ENCODE results near the gene TNFRSF11A.

TNFRSF11A gene

DNA sequence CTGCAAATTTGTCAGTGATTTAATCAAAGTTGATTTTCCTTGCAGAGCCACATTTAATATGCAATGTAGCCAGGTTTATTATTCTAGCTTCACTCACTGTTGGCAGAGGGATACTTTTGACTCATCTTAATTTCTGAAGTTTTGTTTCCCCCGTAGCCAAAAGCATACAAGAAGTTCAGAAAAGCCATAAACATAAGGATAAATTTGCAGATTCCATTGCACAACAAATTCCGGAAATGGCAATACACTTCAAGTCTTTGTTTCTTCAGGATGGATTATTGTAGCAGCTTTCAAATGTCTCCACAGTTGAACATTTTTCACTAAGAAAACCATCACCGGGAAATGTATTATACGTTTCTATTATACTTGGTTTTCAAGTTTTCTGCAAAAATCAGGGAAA lies 109.7 kb downstream of the TNFRSF11A start:
- Histone ChIP-seq H3K27ac (ENCODE audit: low read length) (no peak overlapping the region), H3K4me1 (ENCODE audit: low read length) (no peaks in the 10 kb centered on the region), H2AFZ (ENCODE audit: low read depth, low read length) (no peak overlapping the region), H3K36me3 (replicated peaks; ENCODE audit: low read depth, low read length) (no peaks in the 10 kb centered on the region), H3K27me3 (ENCODE audit: low read depth, low read length) (peaks cover 25% of the 10 kb centered on the region), H3K9ac (ENCODE audit: low read length) (no peak overlapping the region), H4K20me1 (ENCODE audit: insufficient read depth, low read length) (no peaks in the 10 kb centered on the region), H3K9me3 (ENCODE audit: insufficient read depth, low read length) (no peaks in the 10 kb centered on the region), H3K79me2 (ENCODE audit: low read length) (no peaks in the 10 kb centered on the region), H3K4me3 (ENCODE audit: low read length) (no peak overlapping the region), H3K4me2 (ENCODE audit: low read length) (no peak overlapping the region)
- no peak for TF ChIP-seq EZH2phosphoT487 (IDR thresholded peaks at IDR 0.05; ENCODE audit: low read depth)
- TF ChIP-seq, protein P1, sequence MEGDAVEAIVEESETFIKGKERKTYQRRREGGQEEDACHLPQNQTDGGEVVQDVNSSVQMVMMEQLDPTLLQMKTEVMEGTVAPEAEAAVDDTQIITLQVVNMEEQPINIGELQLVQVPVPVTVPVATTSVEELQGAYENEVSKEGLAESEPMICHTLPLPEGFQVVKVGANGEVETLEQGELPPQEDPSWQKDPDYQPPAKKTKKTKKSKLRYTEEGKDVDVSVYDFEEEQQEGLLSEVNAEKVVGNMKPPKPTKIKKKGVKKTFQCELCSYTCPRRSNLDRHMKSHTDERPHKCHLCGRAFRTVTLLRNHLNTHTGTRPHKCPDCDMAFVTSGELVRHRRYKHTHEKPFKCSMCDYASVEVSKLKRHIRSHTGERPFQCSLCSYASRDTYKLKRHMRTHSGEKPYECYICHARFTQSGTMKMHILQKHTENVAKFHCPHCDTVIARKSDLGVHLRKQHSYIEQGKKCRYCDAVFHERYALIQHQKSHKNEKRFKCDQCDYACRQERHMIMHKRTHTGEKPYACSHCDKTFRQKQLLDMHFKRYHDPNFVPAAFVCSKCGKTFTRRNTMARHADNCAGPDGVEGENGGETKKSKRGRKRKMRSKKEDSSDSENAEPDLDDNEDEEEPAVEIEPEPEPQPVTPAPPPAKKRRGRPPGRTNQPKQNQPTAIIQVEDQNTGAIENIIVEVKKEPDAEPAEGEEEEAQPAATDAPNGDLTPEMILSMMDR (IDR thresholded peaks at IDR 0.05; ENCODE audit: low read depth, low read length): no peak

DNA sequence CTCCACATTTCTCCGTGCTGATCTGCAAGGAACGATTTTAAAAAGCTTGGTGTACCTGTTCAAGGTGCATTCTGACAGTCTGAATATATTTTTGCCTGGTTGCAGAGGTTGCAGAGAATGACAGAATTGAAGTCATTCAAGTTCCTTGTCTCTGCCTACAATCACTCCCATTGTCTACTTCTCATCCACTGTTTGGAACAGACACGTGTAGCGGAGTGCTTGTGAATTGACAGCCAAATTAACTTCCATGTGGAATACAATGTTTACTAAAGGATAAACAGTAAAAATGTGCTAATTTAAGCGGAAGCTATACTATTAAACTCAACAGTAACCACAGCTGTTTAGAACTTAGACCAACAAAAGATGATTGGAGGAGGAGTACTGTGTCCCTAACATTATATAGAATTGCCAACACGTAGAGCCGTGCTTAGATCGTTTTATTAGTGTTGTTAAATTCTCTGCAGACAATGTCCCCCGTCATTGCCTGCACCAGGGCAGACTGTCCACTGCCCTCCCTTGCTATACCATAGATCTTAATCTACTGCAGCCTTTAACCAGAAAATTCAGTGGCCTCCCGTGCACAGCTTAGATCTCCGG lies 110.4 kb downstream of the TNFRSF11A start:
- Histone ChIP-seq H3K27ac (ENCODE audit: low read length) (no peak overlapping the region), H4K20me1 (ENCODE audit: insufficient read depth, low read length) (no peaks in the 10 kb centered on the region), H3K79me2 (ENCODE audit: low read length) (no peaks in the 10 kb centered on the region), H3K27me3 (ENCODE audit: low read depth, low read length) (peaks cover 25% of the 10 kb centered on the region), H3K9me3 (ENCODE audit: insufficient read depth, low read length) (no peaks in the 10 kb centered on the region), H3K4me2 (ENCODE audit: low read length) (no peak overlapping the region), H3K36me3 (replicated peaks; ENCODE audit: low read depth, low read length) (no peaks in the 10 kb centered on the region), H3K4me3 (ENCODE audit: low read length) (no peak overlapping the region), H2AFZ (ENCODE audit: low read depth, low read length) (no peak overlapping the region), H3K9ac (ENCODE audit: low read length) (no peak overlapping the region), H3K4me1 (ENCODE audit: low read length) (no peaks in the 10 kb centered on the region)
- no peak for TF ChIP-seq EZH2phosphoT487 (IDR thresholded peaks at IDR 0.05; ENCODE audit: low read depth)
- TF ChIP-seq, protein P1 (IDR thresholded peaks at IDR 0.05; ENCODE audit: low read depth, low read length): no peak

DNA sequence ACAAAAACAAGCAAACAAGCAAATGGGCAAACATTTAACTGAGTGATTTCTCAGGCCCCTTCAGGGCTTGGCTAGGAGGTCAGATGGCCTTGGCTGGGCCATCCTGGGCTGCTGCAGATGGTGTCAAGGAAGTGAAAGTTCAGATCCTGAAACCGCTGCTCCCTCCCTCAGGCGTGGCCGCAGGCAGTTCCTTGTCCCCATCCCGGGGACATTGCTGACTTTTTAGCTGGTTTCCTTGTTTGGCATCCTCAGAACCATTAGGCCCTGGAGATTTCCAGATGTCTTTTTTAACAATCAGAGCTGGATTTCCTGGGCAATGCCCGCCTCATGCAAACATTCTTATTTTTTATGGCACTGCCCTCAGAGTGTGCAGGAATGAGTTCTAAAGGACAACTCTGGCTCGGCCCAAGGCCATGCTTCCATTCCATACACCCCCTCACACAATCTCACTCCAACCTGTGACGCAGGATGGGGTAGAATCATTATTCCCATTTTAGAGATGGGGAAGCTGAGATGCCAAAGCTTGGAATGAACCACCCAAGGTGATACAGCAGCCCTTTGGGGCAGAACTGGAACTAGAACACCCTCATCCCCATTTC lies 111.6 kb downstream of the TNFRSF11A start:
- no peaks in the 10 kb centered on the region for H3K36me3 ChIP-seq (replicated peaks; ENCODE audit: low read depth, low read length)
- no peak overlapping the region for H3K27ac ChIP-seq (ENCODE audit: low read length)
- TF ChIP-seq, protein P1 (IDR thresholded peaks at IDR 0.05; ENCODE audit: low read depth, low read length): no peak
- no peak for TF ChIP-seq EZH2phosphoT487 (IDR thresholded peaks at IDR 0.05; ENCODE audit: low read depth)
- no peak overlapping the region for H3K4me3 ChIP-seq (ENCODE audit: low read length)
- H3K4me2 ChIP-seq (ENCODE audit: low read length): no peak overlapping the region
- H3K79me2 ChIP-seq (ENCODE audit: low read length): no peaks in the 10 kb centered on the region
- H3K9me3 ChIP-seq (ENCODE audit: insufficient read depth, low read length): no peaks in the 10 kb centered on the region
- H3K27me3 ChIP-seq (ENCODE audit: low read depth, low read length): peaks cover 25% of the 10 kb centered on the region
- H3K4me1 ChIP-seq (ENCODE audit: low read length): no peaks in the 10 kb centered on the region
- H2AFZ ChIP-seq (ENCODE audit: low read depth, low read length): no peak overlapping the region
- H4K20me1 ChIP-seq (ENCODE audit: insufficient read depth, low read length): no peaks in the 10 kb centered on the region
- H3K9ac ChIP-seq (ENCODE audit: low read length): no peak overlapping the region

- H2AFZ ChIP-seq (ENCODE audit: low read depth, low read length): no peak overlapping the region
- no peaks in the 10 kb centered on the region for H3K4me1 ChIP-seq (ENCODE audit: low read length)
- no peaks in the 10 kb centered on the region for H3K9me3 ChIP-seq (ENCODE audit: insufficient read depth, low read length)
- H4K20me1 ChIP-seq (ENCODE audit: insufficient read depth, low read length): no peaks in the 10 kb centered on the region
- H3K27me3 ChIP-seq (ENCODE audit: low read depth, low read length): peaks cover 25% of the 10 kb centered on the region
- TF ChIP-seq, protein P1 (IDR thresholded peaks at IDR 0.05; ENCODE audit: low read depth, low read length): no peak
- TF ChIP-seq EZH2phosphoT487 (IDR thresholded peaks at IDR 0.05; ENCODE audit: low read depth): no peak
- no peaks in the 10 kb centered on the region for H3K79me2 ChIP-seq (ENCODE audit: low read length)
- H3K4me3 ChIP-seq (ENCODE audit: low read length): no peak overlapping the region
- H3K4me2 ChIP-seq (ENCODE audit: low read length): no peak overlapping the region
- H3K36me3 ChIP-seq (replicated peaks; ENCODE audit: low read depth, low read length): no peaks in the 10 kb centered on the region
- no peak overlapping the region for H3K9ac ChIP-seq (ENCODE audit: low read length)
- H3K27ac ChIP-seq (ENCODE audit: low read length): no peak overlapping the region
Observed at GRCh38 chr18:62437235-62438017, 112.3 kb downstream of the TNFRSF11A start.

Measured in OCI-LY3 (cell line).